Measurements from ENCODE around the gene CEMIP.

DNA sequence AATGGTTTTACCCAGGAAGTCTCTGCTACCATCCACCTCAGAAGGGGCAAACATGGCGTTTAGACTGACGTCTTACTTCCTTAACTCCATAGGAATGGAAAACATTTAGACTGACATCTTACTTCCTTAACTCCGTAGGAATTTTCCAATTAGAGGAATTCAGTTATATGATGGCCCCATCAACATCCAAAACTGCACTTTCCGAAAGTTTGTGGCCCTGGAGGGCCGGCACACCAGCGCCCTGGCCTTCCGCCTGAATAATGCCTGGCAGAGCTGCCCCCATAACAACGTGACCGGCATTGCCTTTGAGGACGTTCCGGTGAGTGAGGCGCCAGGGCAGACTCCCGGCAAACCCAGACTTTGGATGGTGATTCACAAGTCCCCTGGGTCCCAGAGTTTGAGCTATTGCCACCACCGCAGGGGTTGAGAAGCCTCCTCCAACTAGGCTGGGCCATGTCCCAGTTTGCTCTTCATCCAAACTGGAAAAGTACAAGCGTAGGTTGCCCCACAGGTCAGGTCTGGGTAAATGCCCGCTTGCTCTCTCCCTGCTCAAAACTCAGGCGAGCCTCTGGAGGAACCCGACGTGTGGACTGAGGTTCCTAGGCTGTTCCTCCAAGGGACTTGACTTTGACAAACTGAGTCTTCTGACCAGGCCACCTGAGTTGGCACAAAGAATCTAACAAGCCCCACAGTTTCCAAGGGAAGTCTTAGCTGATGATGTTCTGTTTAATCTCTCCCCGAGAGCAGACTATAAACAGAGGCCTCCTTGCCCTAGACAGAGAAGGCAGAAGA, 152.7 kb downstream of the CEMIP start:
- no peak for TF ChIP-seq POLR2A (IDR thresholded peaks at IDR 0.05)
- TF ChIP-seq, protein P1, sequence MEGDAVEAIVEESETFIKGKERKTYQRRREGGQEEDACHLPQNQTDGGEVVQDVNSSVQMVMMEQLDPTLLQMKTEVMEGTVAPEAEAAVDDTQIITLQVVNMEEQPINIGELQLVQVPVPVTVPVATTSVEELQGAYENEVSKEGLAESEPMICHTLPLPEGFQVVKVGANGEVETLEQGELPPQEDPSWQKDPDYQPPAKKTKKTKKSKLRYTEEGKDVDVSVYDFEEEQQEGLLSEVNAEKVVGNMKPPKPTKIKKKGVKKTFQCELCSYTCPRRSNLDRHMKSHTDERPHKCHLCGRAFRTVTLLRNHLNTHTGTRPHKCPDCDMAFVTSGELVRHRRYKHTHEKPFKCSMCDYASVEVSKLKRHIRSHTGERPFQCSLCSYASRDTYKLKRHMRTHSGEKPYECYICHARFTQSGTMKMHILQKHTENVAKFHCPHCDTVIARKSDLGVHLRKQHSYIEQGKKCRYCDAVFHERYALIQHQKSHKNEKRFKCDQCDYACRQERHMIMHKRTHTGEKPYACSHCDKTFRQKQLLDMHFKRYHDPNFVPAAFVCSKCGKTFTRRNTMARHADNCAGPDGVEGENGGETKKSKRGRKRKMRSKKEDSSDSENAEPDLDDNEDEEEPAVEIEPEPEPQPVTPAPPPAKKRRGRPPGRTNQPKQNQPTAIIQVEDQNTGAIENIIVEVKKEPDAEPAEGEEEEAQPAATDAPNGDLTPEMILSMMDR (IDR thresholded peaks at IDR 0.05) = no peak
- no peak for TF ChIP-seq POLR2AphosphoS5 (IDR thresholded peaks at IDR 0.05)
- no peak for TF ChIP-seq EP300 (IDR thresholded peaks at IDR 0.05)
